GM12801 (cell line): ENCODE results near the gene NTMT1.

ENCODE experiments used
- CTCF ChIP-seq: IDR thresholded peaks from one replicate; pipeline ENCODE4 v1.5.1; 2011; ENCODE audit warnings: control low read depth; ENCODE audit not compliant: insufficient read length; ENCODE audit errors: extremely low read depth

NTMT1 gene

DNA sequence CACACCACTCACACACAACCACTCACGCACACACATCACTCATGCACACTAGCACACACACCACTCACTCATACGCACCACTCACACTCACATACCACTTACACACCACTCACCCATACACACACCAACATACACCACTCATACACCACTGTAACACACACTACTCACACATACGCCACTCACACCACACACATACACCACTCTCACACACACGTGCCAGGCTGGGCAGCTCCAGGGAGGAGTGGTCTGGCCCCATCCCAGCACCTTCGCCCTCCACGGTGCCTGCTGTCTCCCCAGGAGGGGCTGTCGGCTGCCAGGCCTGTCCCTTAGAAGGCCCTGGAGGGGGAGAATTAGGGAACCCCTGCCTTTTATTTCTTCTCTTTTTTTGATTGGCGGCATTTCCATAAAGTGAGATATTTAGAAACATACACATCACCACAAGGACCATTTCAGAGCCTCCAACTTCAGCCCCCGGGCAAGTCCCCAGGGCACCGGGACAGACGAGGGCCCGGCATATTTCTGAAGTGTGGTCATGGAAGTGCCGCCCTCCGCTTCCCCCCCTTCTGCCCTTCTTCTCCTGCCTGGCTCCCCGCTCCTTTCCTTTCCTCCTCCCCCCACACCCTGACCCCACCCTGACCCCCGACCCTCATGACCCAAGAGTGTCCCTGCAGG lies 22.3 kb downstream of the NTMT1 start:
- TF ChIP-seq CTCF, result no peak

- no peak for TF ChIP-seq CTCF
These were observed 22.8 kb downstream of the NTMT1 start for GRCh38 chr9:129648764-129649115.

- no peak for TF ChIP-seq CTCF
These were observed 24.0 kb downstream of the NTMT1 start for GRCh38 chr9:129649726-129650679.

GRCh38 chr9:129650680-129651235 lies 24.8 kb downstream of the NTMT1 start:
- no peak for TF ChIP-seq CTCF

DNA sequence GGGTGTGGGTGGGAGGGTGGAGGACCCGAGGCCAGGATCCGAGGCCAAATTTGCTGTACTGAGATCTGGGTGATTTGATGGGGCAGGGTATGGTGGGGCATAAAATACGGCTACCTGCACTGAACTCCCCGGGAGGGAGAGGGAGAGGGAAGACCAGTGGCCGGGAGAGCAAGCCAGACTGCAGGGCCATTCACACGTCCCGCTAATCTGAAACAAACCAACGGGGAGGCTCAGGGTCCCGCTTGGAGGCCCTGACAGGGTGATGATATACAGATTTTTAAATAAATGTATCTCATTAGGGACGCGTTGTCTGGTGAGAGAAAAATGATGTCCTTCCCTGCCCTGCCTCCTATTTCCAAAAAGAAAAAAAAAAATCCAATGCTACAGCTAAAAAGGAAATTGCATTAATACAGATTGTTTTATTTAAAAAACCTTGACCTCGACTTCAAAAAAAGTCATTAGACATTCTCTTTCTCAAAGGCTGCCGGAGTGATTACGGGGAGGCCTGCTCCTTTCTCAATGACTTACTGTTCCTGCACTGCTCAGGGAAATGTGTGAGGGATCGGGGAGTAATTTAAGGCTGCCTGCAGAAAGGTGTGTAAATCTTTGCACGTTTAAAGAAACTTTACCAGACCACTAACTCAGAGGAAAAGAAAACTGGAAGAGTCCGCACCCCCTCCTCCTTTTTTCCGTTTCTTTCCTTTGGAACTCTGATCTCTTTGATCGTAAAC lies 28.0 kb downstream of the NTMT1 start:
- no peak for TF ChIP-seq CTCF

DNA sequence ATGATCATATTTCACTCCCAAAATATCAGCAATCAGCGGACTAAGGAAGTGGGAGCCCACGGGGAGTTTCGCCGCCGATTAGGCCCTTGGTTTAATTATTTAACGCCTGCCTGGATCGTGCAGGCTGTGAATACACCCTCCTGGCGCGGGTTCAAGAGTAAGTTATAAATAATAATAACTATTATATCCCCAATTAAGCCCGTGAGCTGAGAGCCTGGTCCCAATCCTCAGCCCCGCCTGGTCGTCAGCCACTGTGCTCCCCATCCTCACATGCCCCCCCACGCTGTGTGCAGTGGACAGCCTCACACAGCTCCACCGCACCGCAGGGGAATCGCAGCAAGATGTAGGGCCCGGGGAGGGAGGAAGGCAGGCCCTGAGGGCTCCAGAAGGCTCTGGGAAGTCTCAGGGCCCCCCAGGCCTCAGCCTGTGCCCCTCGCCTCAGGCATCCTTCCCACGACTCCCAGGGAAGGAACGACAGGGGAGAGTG lies 28.6 kb downstream of the NTMT1 start:
- no peak for TF ChIP-seq CTCF

- TF ChIP-seq CTCF, result no peak
These were observed 29.2 kb downstream of the NTMT1 start for GRCh38 chr9:129655154-129655553.
